GM04503 (cell line): ENCODE measurements around the gene QPCT.

Source experiments
- DNase-seq: peaks from one replicate; pipeline ENCODE4 v3.0.0-alpha.2; 2012; ENCODE audit warnings: low read depth

The QPCT gene

DNA sequence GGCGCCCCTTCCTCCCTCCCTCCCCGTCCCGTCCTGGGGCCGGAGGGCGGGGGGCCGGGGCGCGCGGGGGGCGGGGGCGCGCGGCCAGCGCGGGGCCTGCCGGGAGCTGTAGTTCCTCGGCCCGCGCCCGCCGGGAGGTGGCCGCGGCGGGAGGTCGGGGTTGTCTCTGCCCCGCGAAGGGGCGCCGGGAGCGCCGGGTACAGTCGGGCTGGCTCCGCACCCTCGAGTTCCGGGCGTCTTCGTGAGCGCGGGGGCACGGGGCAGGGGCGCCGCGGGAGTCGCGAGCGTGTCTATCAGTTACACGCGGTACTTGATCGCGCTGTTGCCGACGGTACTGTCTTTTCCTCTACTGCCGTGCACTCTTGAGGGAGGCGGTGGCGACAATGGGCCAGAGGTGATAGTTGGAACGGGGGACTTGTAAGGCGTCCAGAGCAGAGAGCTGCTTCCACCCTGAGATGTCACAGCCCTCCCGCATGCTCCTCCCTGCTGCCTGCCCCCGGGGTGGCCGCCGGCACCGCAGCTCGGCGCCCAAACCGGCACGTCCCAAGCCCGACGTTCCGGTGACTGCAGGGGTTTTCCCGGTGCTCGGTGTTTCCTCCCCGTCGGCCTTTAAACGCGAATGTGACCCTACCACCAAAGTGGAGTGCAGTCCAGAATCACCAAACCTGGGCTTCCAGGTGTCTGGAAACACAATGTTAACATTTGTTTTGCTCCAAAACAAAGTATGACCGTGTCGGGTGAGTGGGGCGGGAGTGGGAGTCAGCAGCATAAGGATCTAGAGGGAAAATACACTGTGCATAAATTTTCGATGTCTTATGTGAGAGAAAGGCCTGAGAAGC is 19.4 kb upstream of the QPCT start, which contains the start of gene PRKD3:
PRKD3 (minus strand) TSS at position 48 of the 839 bp plus-strand sequence. CDS start 8,309 bp downstream, outside the sequence.
- no peak for DNase-seq

GRCh38 chr2:37325625-37326071 is 18.8 kb upstream of the QPCT start:
- no peak for DNase-seq

GRCh38 chr2:37326285-37326684 is 18.1 kb upstream of the QPCT start:
- DNase-seq, result peak; percentile 70

GRCh38 chr2:37326866-37327634 is 17.4 kb upstream of the QPCT start:
- DNase-seq, result no peak

GRCh38 chr2:37330681-37331080 is 13.7 kb upstream of the QPCT start:
- no peak for DNase-seq

- DNase-seq, result no peak
Observed at GRCh38 chr2:37332560-37332959, 11.9 kb upstream of the QPCT start.

GRCh38 chr2:37333256-37333655 is 11.2 kb upstream of the QPCT start:
- no peak for DNase-seq

GRCh38 chr2:37335604-37336003 is 8.8 kb upstream of the QPCT start:
- no peak for DNase-seq

GRCh38 chr2:37337620-37338280 is 6.7 kb upstream of the QPCT start:
- DNase-seq, result no peak

- DNase-seq, result no peak
Observed at GRCh38 chr2:37338933-37339332, 5.5 kb upstream of the QPCT start.

- no peak for DNase-seq
Observed at GRCh38 chr2:37340637-37341036, 3.8 kb upstream of the QPCT start.

- no peak for DNase-seq
Observed at GRCh38 chr2:37342591-37343220, 1.7 kb upstream of the QPCT start.

GRCh38 chr2:37343537-37344434 is 644 bp upstream of the QPCT start:
- DNase-seq, result no peak

GRCh38 chr2:37348155-37348554 is 3.7 kb downstream of the QPCT start:
- DNase-seq, result no peak

DNA sequence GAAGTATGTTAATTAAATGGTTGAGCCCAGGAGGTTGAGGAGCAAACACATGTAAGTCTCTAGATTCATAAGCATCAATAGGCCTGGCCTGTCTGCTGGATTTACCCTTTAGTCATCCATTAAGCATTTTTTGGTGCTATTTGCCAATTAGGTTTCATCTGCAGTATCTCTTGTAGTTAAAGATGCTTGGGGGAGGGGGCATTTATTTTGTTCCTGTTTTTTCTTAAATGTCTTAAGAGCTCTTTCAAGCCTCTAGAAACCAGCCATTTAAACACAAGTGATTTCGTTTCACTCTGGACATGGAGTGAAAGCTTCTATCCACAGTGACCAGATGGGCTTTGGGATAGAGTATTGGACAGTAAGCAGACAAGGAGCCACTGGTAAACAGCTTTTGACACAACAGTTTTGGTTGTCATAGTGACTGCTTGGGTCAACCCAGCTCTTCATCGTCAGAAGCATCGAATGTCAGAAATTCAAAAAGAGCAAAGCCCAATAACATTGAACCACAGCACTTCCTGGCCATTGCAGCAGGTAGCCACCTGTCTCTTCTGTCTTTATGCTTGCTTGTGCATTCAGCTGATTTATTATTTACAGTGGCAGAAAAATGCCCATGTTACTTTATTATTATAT is 4.9 kb downstream of the QPCT start:
- DNase-seq, result no peak

DNA sequence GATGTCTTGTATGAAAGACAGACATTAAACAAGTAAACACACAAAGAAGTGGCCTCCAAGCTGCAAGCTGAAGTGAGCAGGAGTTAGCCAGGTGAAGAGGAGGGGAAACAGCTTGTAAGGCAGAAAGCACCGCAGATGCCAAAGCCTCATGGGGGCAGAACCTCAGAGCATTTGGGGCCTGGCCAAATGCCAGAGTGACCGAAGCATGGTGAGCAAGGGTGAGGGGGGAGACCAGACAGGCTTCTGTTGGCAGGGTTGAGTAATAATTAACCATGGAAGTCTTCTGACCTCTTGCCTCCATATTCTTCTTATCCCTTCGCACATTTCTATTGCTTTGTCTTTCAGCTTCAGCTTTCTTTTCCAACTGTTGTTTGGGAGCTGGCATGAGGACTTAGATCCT is 5.6 kb downstream of the QPCT start:
- no peak for DNase-seq

GRCh38 chr2:37354531-37354930 is 10.1 kb downstream of the QPCT start:
- no peak for DNase-seq

- no peak for DNase-seq
Observed at GRCh38 chr2:37355735-37356134, 11.3 kb downstream of the QPCT start.

DNA sequence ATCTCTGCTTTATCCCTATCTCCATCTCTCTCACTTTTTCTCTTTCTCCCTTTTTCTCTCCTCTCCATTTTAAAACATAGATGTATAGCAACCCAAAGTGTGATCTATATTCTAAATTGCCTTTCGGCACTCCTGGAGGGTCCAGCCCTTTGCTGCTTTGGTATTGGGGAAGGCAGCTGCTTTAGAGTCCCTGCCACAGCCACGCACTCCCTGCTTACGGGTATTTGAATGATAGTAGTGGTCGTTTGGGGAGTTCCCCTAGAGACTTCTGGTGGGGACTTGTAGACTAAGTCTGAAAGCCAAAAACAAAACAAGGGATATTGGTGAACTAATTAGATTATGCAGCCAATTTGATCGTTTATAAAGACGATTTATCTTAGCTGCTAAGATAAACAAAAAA is 11.9 kb downstream of the QPCT start:
- no peak for DNase-seq

DNA sequence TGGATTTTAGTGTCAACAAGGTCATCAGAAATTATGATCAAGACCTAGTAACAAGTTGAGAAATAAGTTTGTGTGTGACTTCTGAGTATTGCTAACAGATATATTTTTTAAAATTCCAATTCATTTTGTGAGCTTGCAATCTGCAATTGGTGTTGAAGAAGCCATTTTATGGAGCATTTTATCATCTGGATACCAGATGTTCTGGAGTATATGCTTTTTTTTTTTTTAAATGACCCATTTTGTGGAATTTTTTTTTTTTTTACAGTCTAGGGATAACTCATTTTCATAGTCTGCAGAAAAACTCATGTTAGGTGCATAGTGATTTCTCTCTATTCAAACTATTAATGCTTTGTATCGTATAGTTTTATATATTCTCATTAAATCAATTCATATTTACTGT is 12.6 kb downstream of the QPCT start:
- no peak for DNase-seq

DNA sequence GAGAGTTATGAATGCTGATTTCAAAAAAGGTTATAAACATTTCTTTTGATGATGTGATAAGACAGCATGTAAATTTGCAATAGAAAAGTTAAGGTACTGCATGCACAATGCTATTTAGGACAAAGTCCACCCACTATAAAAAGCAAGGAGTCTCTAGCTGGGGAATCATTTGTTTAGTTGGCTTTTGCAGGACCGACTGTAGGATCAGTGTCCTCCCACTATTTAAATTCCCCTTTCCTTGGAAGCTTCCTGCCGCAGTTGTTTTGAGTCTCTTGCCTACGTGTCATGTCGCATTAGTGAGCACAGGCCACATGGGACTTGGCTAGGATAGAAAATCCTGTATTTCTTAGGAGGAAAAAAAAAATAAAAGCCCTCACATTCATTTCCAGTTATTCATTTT is 13.1 kb downstream of the QPCT start:
- no peak for DNase-seq
